Coronary artery (tissue), 2 donors: ENCODE results near the gene GABRA5.

ENCODE experiments used
- DNase-seq: peaks from one replicate; pipeline ENCODE4 v3.0.0-alpha.2; 2017; ENCODE audit warnings: low spot score
- H3K27ac ChIP-seq, 2 donors: fragments of 200-600 bp; sonication (generic); one replicate each; pipeline ENCODE4 v1.5.1; 2016 to 2019
- H3K4me3 ChIP-seq: fragments of 200-600 bp; sonication (generic); 2 replicates; pipeline ENCODE4 v1.5.1; 2016; ENCODE audit warnings: mild to moderate bottlenecking, moderate library complexity
- TF ChIP-seq, protein P1 (sequence below): fragments of 200-600 bp; sonication (generic); IDR thresholded peaks from one replicate; pipeline ENCODE4 v1.5.1; 2019; ENCODE audit warnings: antibody characterized with exemption

Gene GABRA5

DNA sequence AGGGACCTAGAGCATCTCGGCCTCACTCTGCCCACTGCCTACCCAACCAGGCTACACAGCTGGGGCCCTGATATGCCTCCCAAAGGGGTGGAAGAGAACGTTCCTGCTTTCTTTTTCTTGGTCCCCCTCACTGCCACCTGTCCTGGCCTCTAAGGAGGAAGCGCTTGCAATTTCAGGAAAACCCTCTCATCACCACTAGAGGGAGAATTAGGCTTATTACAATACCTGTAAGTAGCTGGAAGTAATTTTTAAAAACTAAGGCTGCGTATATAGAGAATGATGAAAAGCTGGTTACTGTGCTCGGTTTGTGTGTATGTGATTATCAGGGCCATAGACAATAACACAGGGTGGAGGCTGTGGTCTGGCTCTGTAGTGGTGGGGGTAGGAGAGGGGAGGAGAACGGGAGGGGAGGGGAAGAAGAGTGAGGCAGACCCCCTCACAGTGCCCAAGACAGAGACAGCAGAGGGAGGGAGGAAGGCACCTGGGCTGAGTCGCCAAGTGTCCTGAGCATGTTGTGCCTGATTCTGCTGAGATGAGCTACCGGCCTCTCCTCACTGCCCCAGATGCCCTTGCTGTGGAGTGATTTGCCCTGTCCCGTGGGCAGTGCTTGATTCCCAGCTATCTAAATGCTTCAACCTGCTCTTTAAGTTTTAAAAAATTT, 107.4 kb downstream of the GABRA5 start:
- TF ChIP-seq, protein P1, sequence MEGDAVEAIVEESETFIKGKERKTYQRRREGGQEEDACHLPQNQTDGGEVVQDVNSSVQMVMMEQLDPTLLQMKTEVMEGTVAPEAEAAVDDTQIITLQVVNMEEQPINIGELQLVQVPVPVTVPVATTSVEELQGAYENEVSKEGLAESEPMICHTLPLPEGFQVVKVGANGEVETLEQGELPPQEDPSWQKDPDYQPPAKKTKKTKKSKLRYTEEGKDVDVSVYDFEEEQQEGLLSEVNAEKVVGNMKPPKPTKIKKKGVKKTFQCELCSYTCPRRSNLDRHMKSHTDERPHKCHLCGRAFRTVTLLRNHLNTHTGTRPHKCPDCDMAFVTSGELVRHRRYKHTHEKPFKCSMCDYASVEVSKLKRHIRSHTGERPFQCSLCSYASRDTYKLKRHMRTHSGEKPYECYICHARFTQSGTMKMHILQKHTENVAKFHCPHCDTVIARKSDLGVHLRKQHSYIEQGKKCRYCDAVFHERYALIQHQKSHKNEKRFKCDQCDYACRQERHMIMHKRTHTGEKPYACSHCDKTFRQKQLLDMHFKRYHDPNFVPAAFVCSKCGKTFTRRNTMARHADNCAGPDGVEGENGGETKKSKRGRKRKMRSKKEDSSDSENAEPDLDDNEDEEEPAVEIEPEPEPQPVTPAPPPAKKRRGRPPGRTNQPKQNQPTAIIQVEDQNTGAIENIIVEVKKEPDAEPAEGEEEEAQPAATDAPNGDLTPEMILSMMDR, result no peak
- no peak overlapping the region for H3K27ac ChIP-seq
- DNase-seq, result no peak
- no peak overlapping the region for H3K4me3 ChIP-seq

DNA sequence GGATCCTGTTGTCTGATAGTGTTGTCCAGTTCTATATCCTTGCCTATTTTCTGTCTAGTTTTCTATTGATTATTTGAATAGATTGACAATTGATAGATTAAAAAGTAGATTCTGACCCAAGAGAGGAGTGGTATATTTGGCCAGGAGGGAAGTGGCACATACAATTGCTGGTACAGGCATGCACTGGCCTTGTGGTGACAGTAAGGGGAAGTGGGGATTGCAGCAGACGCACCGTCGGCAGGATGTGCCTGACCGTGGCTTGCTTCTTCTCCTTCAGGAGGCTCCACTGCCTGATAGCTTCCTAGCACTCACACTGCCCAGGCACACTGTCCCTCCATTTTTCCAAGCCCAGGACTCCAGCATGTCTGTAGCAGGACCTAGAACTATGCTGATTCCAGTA, 114.6 kb downstream of the GABRA5 start:
- DNase-seq, result no peak
- Histone ChIP-seq H3K4me3 (no peak overlapping the region), H3K27ac (no peak overlapping the region)
- TF ChIP-seq, protein P1, result no peak

DNA sequence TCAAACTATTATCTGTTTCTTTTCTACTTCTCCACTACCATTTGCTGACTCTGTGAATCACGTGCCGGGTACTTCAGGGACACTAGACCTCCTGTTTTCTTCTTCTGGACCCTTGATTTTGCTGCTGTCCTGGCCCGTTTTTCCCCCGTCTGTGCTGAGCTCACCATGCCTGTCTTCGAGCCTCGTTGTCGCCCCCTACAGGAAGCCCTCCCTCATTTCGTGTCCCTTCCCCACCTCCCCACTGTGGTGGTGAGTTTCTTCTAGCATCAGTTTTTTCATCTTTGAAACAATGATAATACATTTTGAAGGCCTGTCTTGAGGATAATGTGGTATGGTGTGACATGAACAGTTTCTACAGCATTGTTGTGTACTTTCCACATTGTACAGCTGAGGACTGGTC, 117.0 kb downstream of the GABRA5 start:
- H3K27ac ChIP-seq, result no peak overlapping the region
- TF ChIP-seq, protein P1, result no peak
- no peak overlapping the region for H3K4me3 ChIP-seq
- DNase-seq, result no peak

DNA sequence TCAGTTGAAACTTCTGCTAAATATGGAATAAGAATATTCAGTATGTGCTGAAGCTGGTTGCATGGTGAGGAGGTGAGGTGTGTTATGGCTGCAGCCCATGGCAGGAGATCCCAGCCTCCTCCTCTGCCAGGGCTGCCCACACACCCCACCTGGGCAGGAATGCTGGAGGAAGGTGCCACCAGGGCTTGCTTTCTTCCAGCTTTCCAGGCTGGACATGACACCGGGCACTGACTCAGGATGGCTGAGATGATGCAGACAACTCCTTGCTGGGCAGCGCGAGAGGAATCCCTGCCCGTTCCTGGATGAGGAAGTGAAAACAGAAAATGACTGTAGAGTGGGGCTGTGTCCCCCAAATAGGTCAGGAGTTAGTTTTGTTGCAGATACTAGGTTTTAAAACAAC, 118.2 kb downstream of the GABRA5 start:
- DNase-seq, result no peak
- TF ChIP-seq, protein P1, result no peak
- H3K4me3 ChIP-seq, result no peak overlapping the region
- H3K27ac ChIP-seq, result no peak overlapping the region

DNA sequence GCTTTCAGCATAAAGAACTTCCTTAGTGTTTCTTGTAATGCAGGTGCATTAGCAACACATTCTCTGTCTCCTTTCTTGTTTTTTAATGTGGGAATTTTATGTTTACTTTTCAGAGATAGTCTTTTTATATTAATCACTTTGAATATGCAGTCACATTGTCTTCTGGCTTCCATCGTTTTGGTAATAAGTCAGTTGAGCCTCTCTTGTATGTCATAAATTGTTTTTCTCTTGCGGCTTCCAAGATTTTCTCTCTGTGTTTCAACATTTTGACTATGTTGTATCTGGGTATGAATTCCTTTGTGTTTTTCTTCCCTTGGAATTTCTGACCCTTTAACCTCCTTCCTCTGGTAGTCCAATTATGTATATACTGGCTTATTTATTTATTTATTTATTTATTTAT, 129.4 kb downstream of the GABRA5 start:
- TF ChIP-seq, protein P1, result no peak
- no peak overlapping the region for H3K27ac ChIP-seq
- no peak for DNase-seq
- no peak overlapping the region for H3K4me3 ChIP-seq
